GM23338 (cell line): ENCODE data around the gene TCF7L2.

Experiments used
- EZH2 ChIP-seq: fragments of 200-600 bp; sonication (generic); IDR thresholded peaks from one replicate; pipeline ENCODE4 v1.8.0; 2017; ENCODE audit warnings: antibody characterized with exemption, mild to moderate bottlenecking, low read depth; ENCODE audit not compliant: unreplicated experiment
- POLR2AphosphoS5 ChIP-seq: IDR thresholded peaks from 2 replicates; pipeline ENCODE4 v1.6.1; 2016; ENCODE audit warnings: antibody characterized with exemption, low read depth
- STAT1 ChIP-seq: IDR thresholded peaks from one replicate; pipeline ENCODE4 v1.6.1; 2016; ENCODE audit warnings: antibody characterized with exemption; ENCODE audit not compliant: unreplicated experiment
- ZNF114 ChIP-seq: fragments of 250-450 bp; sonication (Bioruptor Pico); IDR thresholded peaks from 2 replicates; pipeline ENCODE4 v1.5.0; 2020; ENCODE audit warnings: mild to moderate bottlenecking, moderate library complexity
- TF ChIP-seq, protein P1 (sequence below), 2 experiments: fragments of 200-600 bp in 1 of 2; sonication (generic) in 1 of 2; conservative IDR thresholded peaks; 2 replicates each; pipeline versions ENCODE4 v1.5.1 to v1.6.1; 2016 to 2017; ENCODE audit warnings: antibody characterized with exemption in 2 of 2, low read depth in 2 of 2, mild to moderate bottlenecking in 2 of 2, moderate library complexity in 1 of 2
- TF ChIP-seq, protein P2 (sequence below): IDR thresholded peaks from one replicate; pipeline ENCODE4 v1.6.1; 2018; ENCODE audit warnings: antibody characterized with exemption; ENCODE audit not compliant: unreplicated experiment

DNA sequence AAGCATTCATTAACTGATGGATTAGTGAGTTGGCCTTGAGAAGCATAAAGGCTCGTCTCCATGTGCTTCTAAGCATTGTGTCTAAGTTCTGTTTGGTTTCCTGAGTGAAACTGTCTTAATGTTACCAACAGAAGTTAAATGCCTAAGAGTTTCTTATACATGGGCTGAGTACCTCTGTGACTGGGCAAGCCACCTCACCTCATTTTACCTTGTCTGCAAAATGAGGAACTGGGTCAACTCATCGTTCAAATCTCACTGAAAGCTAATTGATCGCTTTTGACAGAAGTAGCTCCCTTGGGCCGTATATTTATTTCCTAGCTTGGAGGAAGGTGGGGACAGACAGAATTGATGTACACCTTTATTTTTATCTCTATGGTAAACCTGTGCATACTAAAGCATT is 88.9 kb downstream of the TCF7L2 start:
- TF ChIP-seq, protein P1, sequence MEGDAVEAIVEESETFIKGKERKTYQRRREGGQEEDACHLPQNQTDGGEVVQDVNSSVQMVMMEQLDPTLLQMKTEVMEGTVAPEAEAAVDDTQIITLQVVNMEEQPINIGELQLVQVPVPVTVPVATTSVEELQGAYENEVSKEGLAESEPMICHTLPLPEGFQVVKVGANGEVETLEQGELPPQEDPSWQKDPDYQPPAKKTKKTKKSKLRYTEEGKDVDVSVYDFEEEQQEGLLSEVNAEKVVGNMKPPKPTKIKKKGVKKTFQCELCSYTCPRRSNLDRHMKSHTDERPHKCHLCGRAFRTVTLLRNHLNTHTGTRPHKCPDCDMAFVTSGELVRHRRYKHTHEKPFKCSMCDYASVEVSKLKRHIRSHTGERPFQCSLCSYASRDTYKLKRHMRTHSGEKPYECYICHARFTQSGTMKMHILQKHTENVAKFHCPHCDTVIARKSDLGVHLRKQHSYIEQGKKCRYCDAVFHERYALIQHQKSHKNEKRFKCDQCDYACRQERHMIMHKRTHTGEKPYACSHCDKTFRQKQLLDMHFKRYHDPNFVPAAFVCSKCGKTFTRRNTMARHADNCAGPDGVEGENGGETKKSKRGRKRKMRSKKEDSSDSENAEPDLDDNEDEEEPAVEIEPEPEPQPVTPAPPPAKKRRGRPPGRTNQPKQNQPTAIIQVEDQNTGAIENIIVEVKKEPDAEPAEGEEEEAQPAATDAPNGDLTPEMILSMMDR (conservative IDR thresholded peaks at IDR 0.05; ENCODE audit: low read depth in 2 of 2), result no peak
- TF ChIP-seq POLR2AphosphoS5 (no peak), EZH2 (no peak), ZNF114 (no peak), STAT1 (no peak)
- TF ChIP-seq, protein P2, sequence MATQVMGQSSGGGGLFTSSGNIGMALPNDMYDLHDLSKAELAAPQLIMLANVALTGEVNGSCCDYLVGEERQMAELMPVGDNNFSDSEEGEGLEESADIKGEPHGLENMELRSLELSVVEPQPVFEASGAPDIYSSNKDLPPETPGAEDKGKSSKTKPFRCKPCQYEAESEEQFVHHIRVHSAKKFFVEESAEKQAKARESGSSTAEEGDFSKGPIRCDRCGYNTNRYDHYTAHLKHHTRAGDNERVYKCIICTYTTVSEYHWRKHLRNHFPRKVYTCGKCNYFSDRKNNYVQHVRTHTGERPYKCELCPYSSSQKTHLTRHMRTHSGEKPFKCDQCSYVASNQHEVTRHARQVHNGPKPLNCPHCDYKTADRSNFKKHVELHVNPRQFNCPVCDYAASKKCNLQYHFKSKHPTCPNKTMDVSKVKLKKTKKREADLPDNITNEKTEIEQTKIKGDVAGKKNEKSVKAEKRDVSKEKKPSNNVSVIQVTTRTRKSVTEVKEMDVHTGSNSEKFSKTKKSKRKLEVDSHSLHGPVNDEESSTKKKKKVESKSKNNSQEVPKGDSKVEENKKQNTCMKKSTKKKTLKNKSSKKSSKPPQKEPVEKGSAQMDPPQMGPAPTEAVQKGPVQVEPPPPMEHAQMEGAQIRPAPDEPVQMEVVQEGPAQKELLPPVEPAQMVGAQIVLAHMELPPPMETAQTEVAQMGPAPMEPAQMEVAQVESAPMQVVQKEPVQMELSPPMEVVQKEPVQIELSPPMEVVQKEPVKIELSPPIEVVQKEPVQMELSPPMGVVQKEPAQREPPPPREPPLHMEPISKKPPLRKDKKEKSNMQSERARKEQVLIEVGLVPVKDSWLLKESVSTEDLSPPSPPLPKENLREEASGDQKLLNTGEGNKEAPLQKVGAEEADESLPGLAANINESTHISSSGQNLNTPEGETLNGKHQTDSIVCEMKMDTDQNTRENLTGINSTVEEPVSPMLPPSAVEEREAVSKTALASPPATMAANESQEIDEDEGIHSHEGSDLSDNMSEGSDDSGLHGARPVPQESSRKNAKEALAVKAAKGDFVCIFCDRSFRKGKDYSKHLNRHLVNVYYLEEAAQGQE, result no peak
